H9 (cell line): ENCODE data around the gene URI1. TPM values are rescaled to one million over a fixed set of nuclear protein-coding genes. Genes with fewer than 3 reads are reported as not detected.

Experiments
- DNase-seq: peaks from one replicate; pipeline ENCODE4 v3.0.0-alpha.2; 2017
- H2AFZ ChIP-seq: one replicate; pipeline ENCODE4 v1.6.1; 2013; ENCODE audit warnings: mild to moderate bottlenecking, low read length, control low read depth, moderate library complexity
- H2AK5ac ChIP-seq: 2 replicates; pipeline ENCODE4 v1.6.1; 2013; ENCODE audit warnings: low read length, control low read depth, mixed read lengths; ENCODE audit not compliant: insufficient read length
- H2BK120ac ChIP-seq: one replicate; pipeline ENCODE4 v1.6.1; 2013; ENCODE audit warnings: low read depth, mild to moderate bottlenecking, low read length, control low read depth, inconsistent platforms; ENCODE audit not compliant: poor library complexity, severe bottlenecking
- H2BK12ac ChIP-seq: 2 replicates; pipeline ENCODE4 v1.6.1; 2013; ENCODE audit warnings: low read length, control low read depth, mixed read lengths, low read depth; ENCODE audit not compliant: insufficient read length
- H2BK15ac ChIP-seq: 2 replicates; pipeline ENCODE4 v1.6.1; 2013; ENCODE audit warnings: low read depth, low read length, control low read depth
- H2BK20ac ChIP-seq: one replicate; pipeline ENCODE4 v1.6.1; 2013; ENCODE audit warnings: low read depth, mild to moderate bottlenecking, low read length, control low read depth, inconsistent platforms; ENCODE audit not compliant: poor library complexity, severe bottlenecking
- H2BK5ac ChIP-seq: 2 replicates; pipeline ENCODE4 v1.6.1; 2013; ENCODE audit warnings: low read length, control low read depth, mixed read lengths; ENCODE audit not compliant: insufficient read length
- H3K14ac ChIP-seq: 2 replicates; pipeline ENCODE4 v1.6.1; 2013; ENCODE audit warnings: low read length, control low read depth; ENCODE audit not compliant: insufficient read depth
- H3K18ac ChIP-seq: 2 replicates; pipeline ENCODE4 v1.6.1; 2013; ENCODE audit warnings: low read depth, mild to moderate bottlenecking, mixed read lengths, low read length, control low read depth; ENCODE audit not compliant: insufficient read length
- H3K23ac ChIP-seq: 2 replicates; pipeline ENCODE4 v1.6.1; 2013; ENCODE audit warnings: low read length, control low read depth, mixed read lengths, low read depth; ENCODE audit not compliant: insufficient read length
- H3K23me2 ChIP-seq: 2 replicates; pipeline ENCODE4 v1.6.1; 2013; ENCODE audit warnings: low read depth, mild to moderate bottlenecking, mixed read lengths, low read length, control low read depth; ENCODE audit not compliant: insufficient read length, poor library complexity, severe bottlenecking
- H3K27ac ChIP-seq: 2 replicates; pipeline ENCODE4 v1.5.1; 2013; ENCODE audit warnings: low read length, control low read depth, mixed read lengths, low read depth; ENCODE audit not compliant: insufficient read length
- H3K27me3 ChIP-seq: 2 replicates; pipeline ENCODE4 v1.6.1; 2013; ENCODE audit warnings: low read length, control low read depth, inconsistent platforms; ENCODE audit not compliant: insufficient read depth
- H3K4ac ChIP-seq: 2 replicates; pipeline ENCODE4 v1.6.1; 2013; ENCODE audit warnings: low read depth, mild to moderate bottlenecking, control low read depth, inconsistent platforms, low read length, moderate library complexity
- H3K4me1 ChIP-seq: 2 replicates; pipeline ENCODE4 v1.6.1; 2013; ENCODE audit warnings: low read length, control low read depth, inconsistent platforms; ENCODE audit not compliant: insufficient read depth
- H3K4me2 ChIP-seq: 2 replicates; pipeline ENCODE4 v1.6.1; 2013; ENCODE audit warnings: low read length, control low read depth, mixed read lengths; ENCODE audit not compliant: insufficient read length, insufficient read depth
- H3K56ac ChIP-seq: 2 replicates; pipeline ENCODE4 v1.6.1; 2013; ENCODE audit warnings: low read depth, mild to moderate bottlenecking, mixed read lengths, low read length, control low read depth; ENCODE audit not compliant: insufficient read length
- H3K79me1 ChIP-seq: 2 replicates; pipeline ENCODE4 v1.6.1; 2013; ENCODE audit warnings: low read depth, mild to moderate bottlenecking, moderate library complexity, low read length, control low read depth, inconsistent platforms; ENCODE audit not compliant: insufficient read depth, poor library complexity, severe bottlenecking
- H3K79me2 ChIP-seq: 2 replicates; pipeline ENCODE4 v1.6.1; 2013; ENCODE audit warnings: low read length, control low read depth, inconsistent platforms; ENCODE audit not compliant: insufficient read depth
- H3K9ac ChIP-seq: 2 replicates; pipeline ENCODE4 v1.6.1; 2013; ENCODE audit warnings: low read length, control low read depth, mixed read lengths; ENCODE audit not compliant: insufficient read length; ENCODE audit errors: extremely low read depth
- H3K9me3 ChIP-seq: one replicate; pipeline ENCODE4 v1.6.1; 2013; ENCODE audit warnings: low read depth, low read length, inconsistent platforms; ENCODE audit not compliant: control insufficient read depth
- H3T11ph ChIP-seq: one replicate; pipeline ENCODE4 v1.6.1; 2013; ENCODE audit warnings: mild to moderate bottlenecking, low read length, control low read depth, inconsistent platforms
- H4K20me1 ChIP-seq: one replicate; pipeline ENCODE4 v1.6.1; 2013; ENCODE audit not compliant: control insufficient read depth, insufficient read length, insufficient read depth
- H4K5ac ChIP-seq: 2 replicates; pipeline ENCODE4 v1.6.1; 2013; ENCODE audit warnings: low read depth, mild to moderate bottlenecking, mixed read lengths, low read length, control low read depth; ENCODE audit not compliant: insufficient read length
- H4K8ac ChIP-seq: replicated peaks from 2 replicates; pipeline ENCODE4 v1.6.1; 2013; ENCODE audit warnings: low read length, control low read depth, mixed read lengths, low read depth; ENCODE audit not compliant: insufficient read length
- H4K91ac ChIP-seq: 2 replicates; pipeline ENCODE4 v1.6.1; 2013; ENCODE audit warnings: low read depth, mild to moderate bottlenecking, moderate library complexity, mixed read lengths, low read length, control low read depth; ENCODE audit not compliant: insufficient read length
- H3K27ac Mint-ChIP-seq, 3 experiments: 2 replicates in 2 of 3; 3 replicates in 1 of 3; pipeline ENCODE4 v1.8.0; 2020 to 2021; ENCODE audit warnings: mixed read lengths in 3 of 3, mild to moderate bottlenecking in 1 of 3, moderate library complexity in 1 of 3
- H3K27me3 Mint-ChIP-seq: 2 replicates; pipeline ENCODE4 v1.8.0; 2021; ENCODE audit warnings: low read depth, mild to moderate bottlenecking, moderate library complexity, mixed read lengths
- H3K36me3 Mint-ChIP-seq, 3 experiments: 2 replicates in 2 of 3; 3 replicates in 1 of 3; pipeline ENCODE4 v1.8.0; 2020 to 2021; ENCODE audit warnings: low read depth in 3 of 3, mixed read lengths in 3 of 3; ENCODE audit not compliant: insufficient read depth in 1 of 3
- H3K4me1 Mint-ChIP-seq, 2 experiments: 2 replicates each; pipeline ENCODE4 v1.8.0; 2020; ENCODE audit warnings: mixed read lengths in 2 of 2
- H3K4me3 Mint-ChIP-seq, 2 experiments: 2 replicates in 1 of 2; 3 replicates in 1 of 2; pipeline ENCODE4 v1.8.0; 2020 to 2021; ENCODE audit warnings: mild to moderate bottlenecking in 2 of 2, mixed read lengths in 2 of 2, moderate library complexity in 1 of 2
- H3K9me3 Mint-ChIP-seq, 2 experiments: 2 replicates in 1 of 2; 3 replicates in 1 of 2; pipeline ENCODE4 v1.8.0; 2020; ENCODE audit warnings: mild to moderate bottlenecking in 2 of 2, mixed read lengths in 2 of 2, moderate library complexity in 1 of 2
- CTCF ChIP-seq: fragments of 200-600 bp; sonication (generic); conservative IDR thresholded peaks from 3 replicates; pipeline ENCODE4 v1.8.0; 2021; ENCODE audit warnings: antibody characterized with exemption, mild to moderate bottlenecking
- WGBS: extraction: QIAGEN DNeasy Blood & Tissue Kit; methylation state at CpG from one replicate; pipeline ENCODE4 v1.1.7; 2013; ENCODE audit warnings: missing lambda C conversion rate, low lambda C conversion rate, mixed read lengths; ENCODE audit not compliant: insufficient read length; ENCODE audit errors: extremely low coverage; 5-methylcytosine and 5-hydroxymethylcytosine counted together
- total RNA-seq: library from RNA; stranded (reverse); gene quantifications from 2 replicates; pipeline ENCODE4 v1.2.1, GENCODE V29; 2021

URI1 gene
- total RNA-seq, 1 experiment from 2014 or later, result 54.3 TPM

GRCh38 chr19:30029721-30030510 is 87.9 kb downstream of the URI1 start:
- Histone ChIP-seq H2BK20ac (no peak overlapping the region), H2BK120ac (no peak overlapping the region), H2BK12ac (no peak overlapping the region), H2BK5ac (no peak overlapping the region), H2BK15ac (no peak overlapping the region), H3K9ac (no peak overlapping the region), H3K27me3 (no peaks in the 10 kb centered on the region), H3K4me2 (no peak overlapping the region), H3K14ac (no peak overlapping the region), H3K4me1 (no peaks in the 10 kb centered on the region), H4K20me1 (no peaks in the 10 kb centered on the region), H2AK5ac (no peak overlapping the region), H3K4ac (no peak overlapping the region), H3T11ph (no peak overlapping the region), H3K79me2 (no peaks in the 10 kb centered on the region), H4K91ac (no peak overlapping the region), H4K5ac (no peak overlapping the region), H3K18ac (no peak overlapping the region), H3K9me3 (no peaks in the 10 kb centered on the region), H3K23me2 (no peaks in the 10 kb centered on the region), H3K56ac (no peak overlapping the region), H3K27ac (no peak overlapping the region), H3K23ac (no peak overlapping the region), H3K79me1 (no peaks in the 10 kb centered on the region), H4K8ac (no peak overlapping the region), H2AFZ (no peak overlapping the region)
- no peak for DNase-seq
- no CpG with 5 or more reads among the region's 4 CpGs for WGBS
- Mint-ChIP-seq H3K9me3 (peaks cover 4% of the 10 kb centered on the region in 2 experiments; a peak in 2 of 5 replicates), H3K4me3 (no peak overlapping the region), H3K27me3 (no peaks in the 10 kb centered on the region), H3K36me3 (peaks cover 8 to 47% (median 43%) of the 10 kb centered on the region in 3 experiments), H3K4me1 (peaks cover 11 to 15% of the 10 kb centered on the region in 2 experiments), H3K27ac (no peak overlapping the region)
- TF ChIP-seq CTCF, result no peak
